Measurements from ENCODE around the gene CDH18. TPM values are rescaled to one million over a fixed set of nuclear protein-coding genes. Genes with fewer than 3 reads are reported as not detected.
"Not testable (repeated sequence)": the region's sequence is repeated elsewhere in the genome, so short reads cannot be mapped to it uniquely, and the experiment has no call there.

CDH18 gene
- total RNA-seq, 4 donors from 2014 or later: 2.1 TPM; not detected in 3

DNA sequence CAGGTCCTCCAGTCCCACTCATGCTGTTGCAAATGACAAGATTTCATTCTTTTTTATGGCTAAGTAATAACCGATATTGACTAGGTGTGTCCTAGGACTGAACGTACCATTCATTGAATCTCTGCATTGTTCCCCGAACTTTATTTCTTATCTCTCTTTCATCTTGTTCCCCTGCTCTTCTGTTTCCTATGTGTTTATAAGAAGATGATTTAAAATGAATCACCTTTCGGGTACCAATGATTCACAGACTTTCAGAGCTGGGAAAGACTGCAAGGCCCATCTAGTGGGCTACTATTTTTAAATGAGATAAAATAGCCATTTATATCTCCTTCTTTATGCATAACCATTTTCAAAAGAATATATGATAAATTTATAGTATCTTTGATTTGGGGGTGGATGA is 133.0 kb downstream of the CDH18 start:
- H3K27ac ChIP-seq: no peak overlapping the region
- no peaks in the 10 kb centered on the region for H3K36me3 ChIP-seq
- no peaks in the 10 kb centered on the region for H3K9me3 ChIP-seq
- H3K4me3 ChIP-seq: no peak overlapping the region
- intact Hi-C loops (cut with DNase I; ENCODE audit: low total_unique reads): no loop called here
- DNase-seq: no peak
- no peaks in the 10 kb centered on the region for H3K4me1 ChIP-seq
- no peak for TF ChIP-seq POLR2A (IDR thresholded peaks at IDR 0.05)
- TF ChIP-seq, protein P1, sequence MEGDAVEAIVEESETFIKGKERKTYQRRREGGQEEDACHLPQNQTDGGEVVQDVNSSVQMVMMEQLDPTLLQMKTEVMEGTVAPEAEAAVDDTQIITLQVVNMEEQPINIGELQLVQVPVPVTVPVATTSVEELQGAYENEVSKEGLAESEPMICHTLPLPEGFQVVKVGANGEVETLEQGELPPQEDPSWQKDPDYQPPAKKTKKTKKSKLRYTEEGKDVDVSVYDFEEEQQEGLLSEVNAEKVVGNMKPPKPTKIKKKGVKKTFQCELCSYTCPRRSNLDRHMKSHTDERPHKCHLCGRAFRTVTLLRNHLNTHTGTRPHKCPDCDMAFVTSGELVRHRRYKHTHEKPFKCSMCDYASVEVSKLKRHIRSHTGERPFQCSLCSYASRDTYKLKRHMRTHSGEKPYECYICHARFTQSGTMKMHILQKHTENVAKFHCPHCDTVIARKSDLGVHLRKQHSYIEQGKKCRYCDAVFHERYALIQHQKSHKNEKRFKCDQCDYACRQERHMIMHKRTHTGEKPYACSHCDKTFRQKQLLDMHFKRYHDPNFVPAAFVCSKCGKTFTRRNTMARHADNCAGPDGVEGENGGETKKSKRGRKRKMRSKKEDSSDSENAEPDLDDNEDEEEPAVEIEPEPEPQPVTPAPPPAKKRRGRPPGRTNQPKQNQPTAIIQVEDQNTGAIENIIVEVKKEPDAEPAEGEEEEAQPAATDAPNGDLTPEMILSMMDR (IDR thresholded peaks at IDR 0.05): no peak
- H3K27me3 ChIP-seq: no peaks in the 10 kb centered on the region

DNA sequence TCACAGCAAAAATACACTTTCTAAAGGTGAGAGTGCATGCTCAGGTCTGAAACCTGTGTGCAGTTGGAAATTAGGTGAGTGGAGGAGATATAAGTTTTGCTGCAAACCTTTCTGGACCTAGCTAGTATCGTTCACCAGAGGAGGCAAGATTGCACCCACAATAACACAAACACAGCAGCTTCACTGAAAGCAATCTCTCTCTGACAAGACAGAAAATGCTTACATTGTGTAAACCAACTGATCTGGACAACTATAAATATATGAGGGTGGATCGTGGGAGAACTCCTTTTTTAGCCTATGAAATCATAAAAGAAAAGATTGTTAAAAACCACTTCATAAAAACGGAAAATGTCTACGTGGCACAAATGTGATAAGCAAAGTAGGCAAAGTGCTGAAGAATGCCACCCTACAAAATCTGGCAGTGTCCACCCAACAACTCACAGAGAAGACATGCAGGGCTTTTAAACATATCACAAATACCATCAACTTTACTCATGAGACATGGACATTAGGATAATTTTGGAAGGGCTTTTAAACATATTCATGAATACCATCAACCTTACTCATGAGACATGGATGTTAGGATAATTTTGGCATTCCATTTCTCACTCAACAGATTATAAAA is 134.3 kb downstream of the CDH18 start:
- no peaks in the 10 kb centered on the region for H3K4me1 ChIP-seq
- intact Hi-C loops (cut with DNase I; ENCODE audit: low total_unique reads): no loop called here
- no peak overlapping the region for H3K4me3 ChIP-seq
- no peak overlapping the region for H3K27ac ChIP-seq
- no peaks in the 10 kb centered on the region for H3K27me3 ChIP-seq
- no peaks in the 10 kb centered on the region for H3K9me3 ChIP-seq
- TF ChIP-seq, protein P1 (IDR thresholded peaks at IDR 0.05): no peak
- no peak for TF ChIP-seq POLR2A (IDR thresholded peaks at IDR 0.05)
- DNase-seq: no peak
- H3K36me3 ChIP-seq: no peaks in the 10 kb centered on the region

DNA sequence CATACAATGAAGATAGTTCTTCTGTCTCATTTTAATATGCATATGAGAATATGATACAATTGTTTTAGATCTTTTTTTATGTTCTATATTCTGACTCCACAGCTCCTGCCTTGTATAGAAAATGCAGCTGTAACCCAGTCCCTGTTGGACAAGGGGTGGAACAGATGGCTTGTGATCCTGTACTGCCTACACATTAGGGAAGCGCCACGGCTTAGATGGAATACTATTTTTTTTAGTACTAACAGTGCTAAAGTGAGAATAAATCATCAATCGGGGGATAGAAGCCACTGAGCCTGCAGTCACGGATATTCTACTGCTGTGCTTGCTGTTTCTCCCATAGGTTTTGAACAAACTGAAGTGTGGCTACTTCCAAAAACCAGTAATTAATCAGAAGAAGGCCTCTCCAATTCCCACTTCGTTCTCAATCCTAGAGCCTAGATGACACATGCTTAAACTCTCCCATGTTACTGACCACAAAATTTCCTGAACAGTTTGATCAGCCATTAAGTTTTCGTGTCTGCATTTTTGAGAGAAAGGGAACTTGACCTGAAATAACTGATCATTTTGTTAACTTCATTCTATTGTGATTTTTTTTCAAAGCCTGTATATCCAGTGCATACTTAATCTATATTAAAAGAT is 150.3 kb downstream of the CDH18 start:
- H3K4me1 ChIP-seq: no peaks in the 10 kb centered on the region
- H3K36me3 ChIP-seq: no peaks in the 10 kb centered on the region
- H3K27me3 ChIP-seq: no peaks in the 10 kb centered on the region
- H3K4me3 ChIP-seq: no peak overlapping the region
- DNase-seq: no peak
- intact Hi-C loops (cut with DNase I; ENCODE audit: low total_unique reads): no loop called here
- TF ChIP-seq, protein P1 (IDR thresholded peaks at IDR 0.05): no peak
- TF ChIP-seq POLR2A (IDR thresholded peaks at IDR 0.05): no peak
- no peak overlapping the region for H3K27ac ChIP-seq
- no peaks in the 10 kb centered on the region for H3K9me3 ChIP-seq

DNA sequence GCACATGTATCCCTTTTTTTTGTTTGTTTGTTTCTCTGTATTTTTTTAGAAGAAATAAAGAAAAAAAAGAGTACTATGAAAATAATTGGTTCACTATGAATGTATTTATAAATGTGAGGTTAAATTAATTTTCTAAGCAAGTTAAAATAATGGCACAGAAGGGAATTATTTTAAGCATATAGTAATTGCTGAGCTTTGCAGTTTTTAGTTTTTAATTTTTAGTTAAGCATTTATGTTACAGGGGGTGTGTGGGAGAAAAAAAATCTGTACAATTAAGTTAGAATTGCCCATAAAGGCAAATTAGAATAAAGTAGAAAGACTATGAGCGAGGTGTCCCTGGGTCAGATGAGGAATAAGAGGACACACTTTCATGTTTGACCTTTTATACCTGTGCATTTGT is 152.6 kb downstream of the CDH18 start:
- DNase-seq: no peak
- TF ChIP-seq, protein P1 (IDR thresholded peaks at IDR 0.05): no peak
- no peak for TF ChIP-seq POLR2A (IDR thresholded peaks at IDR 0.05)
- H3K9me3 ChIP-seq: no peaks in the 10 kb centered on the region
- H3K27me3 ChIP-seq: no peaks in the 10 kb centered on the region
- H3K4me1 ChIP-seq: no peaks in the 10 kb centered on the region
- H3K36me3 ChIP-seq: no peaks in the 10 kb centered on the region
- no peak overlapping the region for H3K4me3 ChIP-seq
- no peak overlapping the region for H3K27ac ChIP-seq
- intact Hi-C loops (cut with DNase I; ENCODE audit: low total_unique reads): no loop called here

DNA sequence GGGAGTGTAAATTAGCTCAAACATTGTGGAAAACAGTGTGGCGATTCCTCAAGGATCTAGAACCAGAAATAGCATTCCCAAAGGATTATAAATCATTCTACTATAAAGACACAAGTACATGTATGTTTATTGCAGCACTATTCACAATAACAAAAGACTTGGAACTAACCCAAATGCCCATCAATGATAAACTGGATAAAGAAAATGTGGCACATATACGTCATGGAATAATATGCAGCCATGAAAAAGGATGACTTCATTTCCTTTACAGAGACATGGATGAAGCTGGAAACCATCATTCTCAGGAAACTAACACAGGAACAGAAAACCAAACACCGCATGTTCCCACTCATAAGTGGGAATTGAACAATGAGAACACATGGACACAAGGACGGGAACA is 175.3 kb downstream of the CDH18 start:
- H3K4me1 ChIP-seq; intact Hi-C loops (cut with DNase I; ENCODE audit: low total_unique reads); H3K27ac ChIP-seq; H3K27me3 ChIP-seq; H3K9me3 ChIP-seq; H3K4me3 ChIP-seq; H3K36me3 ChIP-seq; DNase-seq: not testable (repeated sequence)

Measured in uterus (tissue), 4 donors.